ENCODE results near the gene CNOT4.
"Not testable (repeated sequence)": the region's sequence is repeated elsewhere in the genome, so short reads cannot be mapped to it uniquely, and the experiment has no call there.

Gene CNOT4

GRCh38 chr7:135512135-135512887 lies 2.4 kb upstream of the CNOT4 start:
- DNase-seq: peak; percentile 79

GRCh38 chr7:135510592-135511183 lies 786 bp upstream of the CNOT4 start:
- no peak for DNase-seq

- DNase-seq: no peak
Measured at GRCh38 chr7:135509589-135509838, 388 bp downstream of the CNOT4 start.

- DNase-seq: peak; percentile 49
Measured at GRCh38 chr7:135508883-135509588, 866 bp downstream of the CNOT4 start.

- no peak for DNase-seq
Measured at GRCh38 chr7:135501402-135501801, 8.5 kb downstream of the CNOT4 start.

GRCh38 chr7:135499818-135500217 lies 10.1 kb downstream of the CNOT4 start:
- no peak for DNase-seq

- not testable (repeated sequence) for DNase-seq
Measured at GRCh38 chr7:135497161-135497560, 12.7 kb downstream of the CNOT4 start.

- no peak for DNase-seq
Measured at GRCh38 chr7:135493362-135493761, 16.5 kb downstream of the CNOT4 start.

GRCh38 chr7:135492151-135492550 lies 17.8 kb downstream of the CNOT4 start:
- no peak for DNase-seq

GRCh38 chr7:135490783-135491182 lies 19.1 kb downstream of the CNOT4 start:
- DNase-seq: no peak

GRCh38 chr7:135489791-135490190 lies 20.1 kb downstream of the CNOT4 start:
- no peak for DNase-seq

- no peak for DNase-seq
Measured at GRCh38 chr7:135486261-135486920, 23.5 kb downstream of the CNOT4 start.

- no peak for DNase-seq
Measured at GRCh38 chr7:135481598-135481979, 28.3 kb downstream of the CNOT4 start.

GRCh38 chr7:135480966-135481597 lies 28.8 kb downstream of the CNOT4 start:
- DNase-seq: no peak

- no peak for DNase-seq
Measured at GRCh38 chr7:135475521-135475920, 34.4 kb downstream of the CNOT4 start.

- not testable (repeated sequence) for DNase-seq
Measured at GRCh38 chr7:135469705-135470104, 40.2 kb downstream of the CNOT4 start.

GRCh38 chr7:135467207-135467711 lies 42.6 kb downstream of the CNOT4 start:
- DNase-seq: no peak

GRCh38 chr7:135466442-135467206 lies 43.3 kb downstream of the CNOT4 start:
- no peak for DNase-seq

- DNase-seq: no peak
Measured at GRCh38 chr7:135463908-135464307, 46.0 kb downstream of the CNOT4 start.

GRCh38 chr7:135459951-135460567 lies 49.8 kb downstream of the CNOT4 start:
- no peak for DNase-seq

GRCh38 chr7:135459076-135459475 lies 50.8 kb downstream of the CNOT4 start:
- DNase-seq: no peak

GRCh38 chr7:135454060-135454459 lies 55.8 kb downstream of the CNOT4 start:
- DNase-seq: no peak

Measured in CD4-positive, alpha-beta T cell treated with Interleukin-17A for 1 hour (primary cell).